ENCODE measurements around the gene DCLK1. TPM values are rescaled to one million over a fixed set of nuclear protein-coding genes. Genes with fewer than 3 reads are reported as not detected.

The DCLK1 gene
- total and polyA plus RNA-seq, 9 donors, result 42.0 to 109 (median 87.9) TPM

Other genes with a start within 250 kb of the DCLK1 start
- 4.3 TPM for gene SOHLH2, start 83.2 kb upstream of the DCLK1 start, total RNA-seq
- 1 to 10 TPM; 3.3 to 7.4 (median 4.6) TPM for gene SOHLH2, start 83.2 kb upstream of the DCLK1 start, polyA plus RNA-seq (ENCODE audit: insufficient read depth in 1 of 8, insufficient read length in 8 of 8, low replicate concordance in 1 of 8)
- gene CCDC169, start 166.4 kb upstream of the DCLK1 start, total RNA-seq, result 4.3 TPM
- gene CCDC169, start 166.4 kb upstream of the DCLK1 start, polyA plus RNA-seq (ENCODE audit: insufficient read depth in 1 of 8, insufficient read length in 8 of 8, low replicate concordance in 1 of 8), result 1 to 10 TPM; 2.0 to 5.3 (median 3.0) TPM
- 78.7 TPM for gene SPART, start 215.0 kb upstream of the DCLK1 start, total RNA-seq
- gene SPART, start 215.0 kb upstream of the DCLK1 start, polyA plus RNA-seq (ENCODE audit: insufficient read depth in 1 of 8, insufficient read length in 8 of 8, low replicate concordance in 1 of 8), result 10 to 100 TPM; 51.7 to 78.3 (median 68.8) TPM